Neuronal stem cell (in vitro differentiated cells): ENCODE results near the gene SCRG1.

Experiments used
- DNase-seq: peaks from one replicate; pipeline ENCODE4 v3.0.0-alpha.2; 2013; ENCODE audit warnings: low spot score
- H2AFZ ChIP-seq: one replicate; pipeline ENCODE4 v1.6.1; 2013; ENCODE audit warnings: mild to moderate bottlenecking, low read length, inconsistent platforms
- H2AK5ac ChIP-seq: 2 replicates; pipeline ENCODE4 v1.6.1; 2013; ENCODE audit warnings: low read depth, mild to moderate bottlenecking, inconsistent platforms, low read length, moderate library complexity, mixed read lengths
- H2BK120ac ChIP-seq: 2 replicates; pipeline ENCODE4 v1.6.1; 2013; ENCODE audit warnings: low read depth, mild to moderate bottlenecking, inconsistent platforms, low read length, moderate library complexity, mixed read lengths
- H2BK12ac ChIP-seq: one replicate; pipeline ENCODE4 v1.6.1; 2013; ENCODE audit warnings: low read length, inconsistent platforms
- H2BK15ac ChIP-seq: 2 replicates; pipeline ENCODE4 v1.6.1; 2013; ENCODE audit warnings: mild to moderate bottlenecking, low read length, inconsistent platforms, mixed read lengths
- H2BK5ac ChIP-seq: one replicate; pipeline ENCODE4 v1.6.1; 2013; ENCODE audit warnings: inconsistent platforms, mild to moderate bottlenecking, low read length, moderate library complexity
- H3K14ac ChIP-seq: one replicate; pipeline ENCODE4 v1.6.1; 2013; ENCODE audit warnings: low read length, inconsistent platforms
- H3K18ac ChIP-seq: 2 replicates; pipeline ENCODE4 v1.6.1; 2013; ENCODE audit warnings: low read length, inconsistent platforms
- H3K23ac ChIP-seq: 2 replicates; pipeline ENCODE4 v1.6.1; 2013; ENCODE audit warnings: low read depth, mild to moderate bottlenecking, mixed read lengths, low read length, inconsistent platforms; ENCODE audit not compliant: poor library complexity
- H3K27ac ChIP-seq: replicated peaks from 3 replicates; pipeline ENCODE4 v1.5.1; 2013; ENCODE audit warnings: low read length, inconsistent platforms
- H3K27me3 ChIP-seq, 3 experiments: 2 replicates each; pipeline ENCODE4 v1.6.1; 2013; ENCODE audit warnings: low read length in 3 of 3, mild to moderate bottlenecking in 2 of 3, inconsistent platforms in 1 of 3, low read depth in 1 of 3, mixed read lengths in 1 of 3, moderate library complexity in 1 of 3; ENCODE audit not compliant: control insufficient read depth in 3 of 3, insufficient read depth in 3 of 3
- H3K36me3 ChIP-seq, 2 donors: replicated peaks in 1 of 2; 2 replicates each; pipeline ENCODE4 v1.6.1; 2013; ENCODE audit warnings: low read length in 2 of 2; ENCODE audit not compliant: control insufficient read depth in 2 of 2, insufficient read depth in 2 of 2
- H3K4ac ChIP-seq: 2 replicates; pipeline ENCODE4 v1.6.1; 2013; ENCODE audit warnings: inconsistent platforms, mild to moderate bottlenecking, low read length, moderate library complexity
- H3K4me1 ChIP-seq, 2 donors: 1 replicate in 1 of 2; 2 replicates in 1 of 2; pipeline ENCODE4 v1.6.1; 2013; ENCODE audit warnings: low read length in 2 of 2, low read depth in 1 of 2; ENCODE audit not compliant: control insufficient read depth in 2 of 2, insufficient read depth in 1 of 2
- H3K4me2 ChIP-seq: one replicate; pipeline ENCODE4 v1.6.1; 2013; ENCODE audit warnings: mild to moderate bottlenecking, low read length, inconsistent platforms; ENCODE audit not compliant: insufficient read depth, poor library complexity, severe bottlenecking
- H3K4me3 ChIP-seq, 2 donors: 2 replicates each; pipeline ENCODE4 v1.5.1; 2013; ENCODE audit warnings: low read length in 2 of 2, mild to moderate bottlenecking in 2 of 2, inconsistent platforms in 1 of 2, moderate library complexity in 1 of 2
- H3K79me1 ChIP-seq: one replicate; pipeline ENCODE4 v1.6.1; 2013; ENCODE audit warnings: low read depth, mild to moderate bottlenecking, inconsistent platforms, low read length, moderate library complexity
- H3K9ac ChIP-seq: one replicate; pipeline ENCODE4 v1.6.1; 2013; ENCODE audit warnings: mild to moderate bottlenecking, low read depth, low read length, inconsistent platforms; ENCODE audit not compliant: poor library complexity
- H3K9me3 ChIP-seq, 2 donors: replicated peaks in 1 of 2; 2 replicates each; pipeline versions ENCODE3 to v1.6.1; 2013; ENCODE audit warnings: low read length in 2 of 2, mild to moderate bottlenecking in 2 of 2, inconsistent platforms in 1 of 2, low read depth in 1 of 2, mixed read lengths in 1 of 2, moderate library complexity in 1 of 2; ENCODE audit not compliant: control insufficient read depth in 2 of 2, insufficient read depth in 1 of 2
- H4K8ac ChIP-seq: one replicate; pipeline ENCODE4 v1.6.1; 2013; ENCODE audit warnings: low read depth, mild to moderate bottlenecking, inconsistent platforms, low read length, moderate library complexity
- H4K91ac ChIP-seq: one replicate; pipeline ENCODE4 v1.6.1; 2013; ENCODE audit warnings: low read length, low read depth, mild to moderate bottlenecking, inconsistent platforms; ENCODE audit not compliant: poor library complexity
- WGBS, 2 donors: extraction: QIAGEN DNeasy Blood & Tissue Kit; methylation state at CpG; one replicate each; pipeline ENCODE4 v1.1.7; 2013; ENCODE audit warnings: missing lambda C conversion rate in 2 of 2, mixed read lengths in 1 of 2; ENCODE audit not compliant: insufficient read length in 2 of 2, insufficient replicate concordance in 1 of 2; ENCODE audit errors: extremely low coverage in 2 of 2; 5-methylcytosine and 5-hydroxymethylcytosine counted together

SCRG1 gene

DNA sequence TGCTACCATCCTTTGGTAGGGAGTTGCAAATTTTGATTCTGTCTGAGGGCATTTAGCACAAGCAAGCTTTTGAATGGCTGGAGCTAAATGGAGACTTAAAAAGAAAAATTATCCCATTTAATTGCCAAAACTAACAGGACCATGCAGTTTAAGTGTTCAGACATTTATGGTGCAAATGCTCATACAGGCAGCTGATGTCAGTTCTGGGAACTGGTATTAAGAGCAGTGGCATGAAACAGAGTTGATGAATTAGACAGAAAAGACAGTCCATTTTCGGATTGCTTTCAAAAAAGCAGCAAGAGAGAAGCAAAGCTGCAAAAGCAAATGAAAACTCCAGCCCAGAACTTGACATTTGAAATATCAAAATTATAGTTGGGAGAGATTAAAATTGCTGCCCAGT is 1.3 kb downstream of the SCRG1 start:
- no peak for DNase-seq
- Histone ChIP-seq H3K9ac (no peak overlapping the region), H3K4me1 (peaks cover 2 to 12% of the 10 kb centered on the region in 2 donors), H2BK120ac (no peak overlapping the region), H2AK5ac (no peak overlapping the region), H3K18ac (no peak overlapping the region), H3K79me1 (no peaks in the 10 kb centered on the region), H3K4ac (no peak overlapping the region), H2AFZ (peak overlapping the region; percentile 84), H2BK15ac (no peak overlapping the region), H3K27ac (no peak overlapping the region), H3K23ac (no peak overlapping the region), H3K4me3 (peak overlapping the region in 1 of 2 donors; percentile 27), H3K36me3 (peaks cover 0 to 12% of the 10 kb centered on the region in 2 donors), H3K4me2 (no peak overlapping the region), H2BK12ac (no peak overlapping the region), H2BK5ac (no peak overlapping the region), H4K91ac (no peak overlapping the region), H4K8ac (no peak overlapping the region), H3K27me3 (no peaks in the 10 kb centered on the region), H3K14ac (no peak overlapping the region), H3K9me3 (peaks cover 0 to 9% of the 10 kb centered on the region in 2 donors)
- no CpG with 5 or more reads among the region's 1 CpG for WGBS, 2 donors

DNA sequence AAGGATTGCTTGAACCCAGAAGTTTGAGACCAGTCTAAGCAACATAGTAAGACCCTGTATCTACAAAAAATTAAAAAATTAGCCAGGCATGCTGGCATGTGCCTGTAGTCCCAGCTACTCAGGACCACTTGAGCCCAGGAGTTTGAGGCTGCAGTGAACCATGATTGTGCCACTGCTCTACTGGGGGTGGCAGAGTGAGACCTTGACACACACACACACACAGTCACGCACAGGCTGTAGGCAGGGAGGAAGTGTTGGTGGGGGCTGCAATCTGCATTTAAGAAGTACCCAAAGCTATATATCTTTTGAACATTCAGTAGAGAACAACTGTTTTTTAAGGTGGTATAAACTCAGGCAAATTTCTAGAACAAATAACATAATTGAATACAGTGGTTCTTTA is 7.2 kb downstream of the SCRG1 start:
- no peaks in the 10 kb centered on the region for H3K27me3 ChIP-seq
- peaks cover 2 to 28% of the 10 kb centered on the region in 2 donors for H3K36me3 ChIP-seq
- H3K18ac ChIP-seq = no peak overlapping the region
- no peak overlapping the region for H2AK5ac ChIP-seq
- no peak overlapping the region for H3K9ac ChIP-seq
- H2BK12ac ChIP-seq = no peak overlapping the region
- no peak overlapping the region for H2BK15ac ChIP-seq
- no peak overlapping the region for H2BK120ac ChIP-seq
- H3K4me3 ChIP-seq = no peak overlapping the region
- WGBS, 2 donors = no CpG with 5 or more reads among the region's 1 CpG
- no peak overlapping the region for H3K4ac ChIP-seq
- H3K14ac ChIP-seq = no peak overlapping the region
- H2AFZ ChIP-seq = no peak overlapping the region
- DNase-seq = no peak
- H3K23ac ChIP-seq = no peak overlapping the region
- H3K9me3 ChIP-seq = peaks cover 0 to 9% of the 10 kb centered on the region in 2 donors
- no peak overlapping the region for H2BK5ac ChIP-seq
- H4K8ac ChIP-seq = no peak overlapping the region
- no peaks in the 10 kb centered on the region for H3K4me1 ChIP-seq
- no peaks in the 10 kb centered on the region for H3K79me1 ChIP-seq
- H4K91ac ChIP-seq = no peak overlapping the region
- H3K27ac ChIP-seq = no peak overlapping the region
- H3K4me2 ChIP-seq = no peak overlapping the region

DNA sequence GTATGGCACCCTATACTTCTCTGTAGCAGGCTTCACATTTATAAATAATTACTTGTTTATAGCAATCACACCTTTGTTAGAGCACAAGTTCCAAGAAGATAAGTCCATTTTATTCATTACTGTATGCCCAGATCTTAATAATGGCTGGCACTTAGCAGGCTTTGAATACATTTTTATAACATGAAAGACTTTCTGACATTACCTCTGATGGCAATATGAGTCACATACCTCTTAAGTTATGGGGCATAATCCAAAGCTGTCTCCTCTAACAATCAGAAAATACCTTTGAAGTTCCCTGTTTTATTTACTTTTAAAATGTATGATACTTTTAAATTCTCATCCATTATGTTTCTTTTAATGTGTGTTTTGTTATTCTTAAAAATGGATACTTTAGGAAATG is 12.2 kb downstream of the SCRG1 start:
- H3K4ac ChIP-seq = no peak overlapping the region
- no peak overlapping the region for H2BK15ac ChIP-seq
- H3K4me1 ChIP-seq = no peaks in the 10 kb centered on the region
- H3K79me1 ChIP-seq = no peaks in the 10 kb centered on the region
- no peak overlapping the region for H2AFZ ChIP-seq
- H3K9ac ChIP-seq = no peak overlapping the region
- H3K4me2 ChIP-seq = no peak overlapping the region
- no peak overlapping the region for H4K91ac ChIP-seq
- H3K18ac ChIP-seq = no peak overlapping the region
- no peak for DNase-seq
- H3K4me3 ChIP-seq = no peak overlapping the region
- H2BK120ac ChIP-seq = no peak overlapping the region
- no peak overlapping the region for H3K23ac ChIP-seq
- no peak overlapping the region for H4K8ac ChIP-seq
- no peak overlapping the region for H3K27ac ChIP-seq
- no peak overlapping the region for H2BK12ac ChIP-seq
- H3K9me3 ChIP-seq = no peaks in the 10 kb centered on the region
- no peaks in the 10 kb centered on the region for H3K27me3 ChIP-seq
- H2BK5ac ChIP-seq = no peak overlapping the region
- H3K14ac ChIP-seq = no peak overlapping the region
- no peak overlapping the region for H2AK5ac ChIP-seq
- H3K36me3 ChIP-seq = peaks cover 2 to 23% of the 10 kb centered on the region in 2 donors

DNA sequence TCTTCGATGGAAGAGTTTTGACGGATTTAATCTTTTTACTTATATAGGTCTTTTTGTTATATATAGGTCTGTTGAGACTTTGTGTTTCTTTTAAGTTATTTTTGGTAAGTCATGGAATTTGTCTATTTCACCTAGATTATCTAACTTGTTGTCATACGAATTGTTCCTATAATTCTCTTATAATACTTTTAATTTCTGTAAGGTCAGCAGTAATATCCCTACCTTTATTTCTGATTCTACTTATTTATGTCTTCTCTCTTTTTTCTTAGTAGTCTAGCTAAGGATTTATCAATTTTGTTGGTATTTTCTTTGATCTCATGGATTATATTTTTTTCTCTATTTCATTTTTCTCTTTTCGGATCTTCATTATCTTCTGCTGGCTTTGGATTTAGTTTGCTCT is 16.6 kb downstream of the SCRG1 start:
- no peak overlapping the region for H3K9ac ChIP-seq
- H3K27me3 ChIP-seq = no peaks in the 10 kb centered on the region
- no CpG with 5 or more reads among the region's 4 CpGs for WGBS, 2 donors
- H3K79me1 ChIP-seq = no peaks in the 10 kb centered on the region
- H3K4ac ChIP-seq = no peak overlapping the region
- no peak overlapping the region for H2AFZ ChIP-seq
- no peak overlapping the region for H3K18ac ChIP-seq
- peaks cover 0 to 29% of the 10 kb centered on the region in 2 donors for H3K36me3 ChIP-seq
- no peak overlapping the region for H2BK120ac ChIP-seq
- H3K4me2 ChIP-seq = no peak overlapping the region
- DNase-seq = no peak
- no peak overlapping the region for H2BK15ac ChIP-seq
- no peak overlapping the region for H3K4me3 ChIP-seq
- H4K91ac ChIP-seq = no peak overlapping the region
- no peak overlapping the region for H3K27ac ChIP-seq
- no peak overlapping the region for H3K14ac ChIP-seq
- no peak overlapping the region for H2BK12ac ChIP-seq
- H2BK5ac ChIP-seq = no peak overlapping the region
- no peak overlapping the region for H3K23ac ChIP-seq
- H3K4me1 ChIP-seq = no peaks in the 10 kb centered on the region
- H4K8ac ChIP-seq = no peak overlapping the region
- H2AK5ac ChIP-seq = no peak overlapping the region
- H3K9me3 ChIP-seq = no peaks in the 10 kb centered on the region
